Liver (tissue), 3 donors: Measurements from ENCODE around the gene HNMT.

Experiments used
- EGR1 ChIP-seq, 2 donors: IDR thresholded peaks; 2 replicates each; pipeline ENCODE4 v1.6.1; 2016 to 2018; ENCODE audit warnings: antibody characterized with exemption in 2 of 2, low read depth in 2 of 2
- GABPA ChIP-seq, 2 donors: IDR thresholded peaks in 1 of 2; conservative IDR thresholded peaks in 1 of 2; 2 replicates each; pipeline ENCODE4 v1.6.1; 2016; ENCODE audit warnings: antibody characterized with exemption in 2 of 2, mild to moderate bottlenecking in 1 of 2, moderate library complexity in 1 of 2
- HNF4G ChIP-seq: IDR thresholded peaks from 2 replicates; pipeline ENCODE4 v1.6.1; 2016; ENCODE audit warnings: antibody characterized with exemption
- JUND ChIP-seq, 2 donors: IDR thresholded peaks; 2 replicates each; pipeline ENCODE4 v1.6.1; 2016; ENCODE audit warnings: antibody characterized with exemption in 2 of 2
- RAD21 ChIP-seq, 2 donors: IDR thresholded peaks; 2 replicates each; pipeline ENCODE4 v1.6.1; 2016; ENCODE audit warnings: antibody characterized with exemption in 2 of 2, mild to moderate bottlenecking in 2 of 2
- TAF1 ChIP-seq: conservative IDR thresholded peaks from 2 replicates; pipeline ENCODE4 v1.6.1; 2016; ENCODE audit warnings: antibody characterized with exemption, mild to moderate bottlenecking
- YY1 ChIP-seq: IDR thresholded peaks from 2 replicates; pipeline ENCODE4 v1.6.1; 2016; ENCODE audit warnings: antibody characterized with exemption, mild to moderate bottlenecking
- TF ChIP-seq, protein P1 (sequence below): fragments of 150-350 bp; IDR thresholded peaks from 2 replicates; pipeline ENCODE4 v1.5.1; 2017; ENCODE audit warnings: improper control_type of control experiment, low read depth, low read length; ENCODE audit not compliant: missing input control
- TF ChIP-seq, protein P2 (sequence below): IDR thresholded peaks from 2 replicates; pipeline ENCODE4 v1.6.1; 2016; ENCODE audit warnings: antibody characterized with exemption
- TF ChIP-seq, protein P3 (sequence below): IDR thresholded peaks from 2 replicates; pipeline ENCODE4 v1.6.1; 2016; ENCODE audit warnings: antibody characterized with exemption
- TF ChIP-seq, protein P4 (sequence below): IDR thresholded peaks from 2 replicates; pipeline ENCODE4 v1.6.1; 2016; ENCODE audit warnings: antibody characterized with exemption
- TF ChIP-seq, protein P5 (sequence below): IDR thresholded peaks from 2 replicates; pipeline ENCODE4 v1.6.1; 2016; ENCODE audit warnings: antibody characterized with exemption, mild to moderate bottlenecking
- donor health status: healthy.
- donor health status: healthy.

DNA sequence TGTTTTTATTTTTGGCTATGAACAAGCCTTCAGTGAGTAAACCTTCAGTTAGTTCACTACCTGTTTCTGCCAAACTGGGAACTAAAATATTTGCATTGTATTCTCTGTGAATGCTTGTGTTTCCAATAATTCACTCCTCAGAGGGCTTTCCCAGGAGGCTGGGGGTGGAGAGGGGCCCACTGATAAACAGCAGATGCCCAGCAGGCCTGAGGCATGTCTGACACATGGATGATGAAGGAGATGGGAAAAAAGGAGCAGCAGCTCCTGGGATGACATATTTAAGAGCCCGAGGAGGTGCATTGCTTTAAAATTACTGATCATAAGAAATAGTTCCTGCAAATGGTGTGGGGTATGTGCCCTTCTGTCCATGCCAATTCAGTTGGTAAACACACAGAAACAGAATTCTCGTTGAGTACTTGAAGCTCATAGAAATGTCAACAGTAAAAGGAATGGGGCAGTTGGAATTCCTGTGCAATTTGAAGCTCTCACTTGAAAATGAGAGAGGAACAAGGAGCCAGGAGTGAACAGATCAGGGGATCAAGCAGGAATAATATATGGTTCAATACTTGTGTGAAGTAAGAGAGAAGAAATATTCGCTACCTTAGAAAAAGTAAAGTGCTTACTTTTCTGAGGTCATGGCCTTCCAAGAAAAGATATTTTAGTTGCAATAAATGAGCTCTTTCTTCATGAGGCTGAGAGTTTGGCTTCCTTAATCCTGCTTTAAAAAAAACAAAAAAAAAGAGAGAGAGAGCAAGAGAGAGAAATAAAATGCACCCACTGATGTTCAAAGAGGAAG is 22.0 kb upstream of the HNMT start:
- TF ChIP-seq, protein P1, sequence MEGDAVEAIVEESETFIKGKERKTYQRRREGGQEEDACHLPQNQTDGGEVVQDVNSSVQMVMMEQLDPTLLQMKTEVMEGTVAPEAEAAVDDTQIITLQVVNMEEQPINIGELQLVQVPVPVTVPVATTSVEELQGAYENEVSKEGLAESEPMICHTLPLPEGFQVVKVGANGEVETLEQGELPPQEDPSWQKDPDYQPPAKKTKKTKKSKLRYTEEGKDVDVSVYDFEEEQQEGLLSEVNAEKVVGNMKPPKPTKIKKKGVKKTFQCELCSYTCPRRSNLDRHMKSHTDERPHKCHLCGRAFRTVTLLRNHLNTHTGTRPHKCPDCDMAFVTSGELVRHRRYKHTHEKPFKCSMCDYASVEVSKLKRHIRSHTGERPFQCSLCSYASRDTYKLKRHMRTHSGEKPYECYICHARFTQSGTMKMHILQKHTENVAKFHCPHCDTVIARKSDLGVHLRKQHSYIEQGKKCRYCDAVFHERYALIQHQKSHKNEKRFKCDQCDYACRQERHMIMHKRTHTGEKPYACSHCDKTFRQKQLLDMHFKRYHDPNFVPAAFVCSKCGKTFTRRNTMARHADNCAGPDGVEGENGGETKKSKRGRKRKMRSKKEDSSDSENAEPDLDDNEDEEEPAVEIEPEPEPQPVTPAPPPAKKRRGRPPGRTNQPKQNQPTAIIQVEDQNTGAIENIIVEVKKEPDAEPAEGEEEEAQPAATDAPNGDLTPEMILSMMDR: no peak
- TF ChIP-seq RAD21 (IDR thresholded peaks at IDR 0.05) (no peak), HNF4G (no peak), TAF1 (peak; percentile 7), EGR1 (IDR thresholded peaks at IDR 0.05; ENCODE audit: low read depth in 2 of 2) (no peak), GABPA (IDR thresholded peaks at IDR 0.05 in 1 of 2, conservative IDR thresholded peaks at IDR 0.05 in 1 of 2) (no peak), JUND (IDR thresholded peaks at IDR 0.05) (no peak), YY1 (no peak)
- TF ChIP-seq, protein P2, sequence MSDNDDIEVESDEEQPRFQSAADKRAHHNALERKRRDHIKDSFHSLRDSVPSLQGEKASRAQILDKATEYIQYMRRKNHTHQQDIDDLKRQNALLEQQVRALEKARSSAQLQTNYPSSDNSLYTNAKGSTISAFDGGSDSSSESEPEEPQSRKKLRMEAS: no peak
- TF ChIP-seq, protein P3, sequence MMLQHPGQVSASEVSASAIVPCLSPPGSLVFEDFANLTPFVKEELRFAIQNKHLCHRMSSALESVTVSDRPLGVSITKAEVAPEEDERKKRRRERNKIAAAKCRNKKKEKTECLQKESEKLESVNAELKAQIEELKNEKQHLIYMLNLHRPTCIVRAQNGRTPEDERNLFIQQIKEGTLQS: no peak
- TF ChIP-seq, protein P4, sequence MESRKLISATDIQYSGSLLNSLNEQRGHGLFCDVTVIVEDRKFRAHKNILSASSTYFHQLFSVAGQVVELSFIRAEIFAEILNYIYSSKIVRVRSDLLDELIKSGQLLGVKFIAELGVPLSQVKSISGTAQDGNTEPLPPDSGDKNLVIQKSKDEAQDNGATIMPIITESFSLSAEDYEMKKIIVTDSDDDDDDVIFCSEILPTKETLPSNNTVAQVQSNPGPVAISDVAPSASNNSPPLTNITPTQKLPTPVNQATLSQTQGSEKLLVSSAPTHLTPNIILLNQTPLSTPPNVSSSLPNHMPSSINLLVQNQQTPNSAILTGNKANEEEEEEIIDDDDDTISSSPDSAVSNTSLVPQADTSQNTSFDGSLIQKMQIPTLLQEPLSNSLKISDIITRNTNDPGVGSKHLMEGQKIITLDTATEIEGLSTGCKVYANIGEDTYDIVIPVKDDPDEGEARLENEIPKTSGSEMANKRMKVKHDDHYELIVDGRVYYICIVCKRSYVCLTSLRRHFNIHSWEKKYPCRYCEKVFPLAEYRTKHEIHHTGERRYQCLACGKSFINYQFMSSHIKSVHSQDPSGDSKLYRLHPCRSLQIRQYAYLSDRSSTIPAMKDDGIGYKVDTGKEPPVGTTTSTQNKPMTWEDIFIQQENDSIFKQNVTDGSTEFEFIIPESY: no peak
- TF ChIP-seq, protein P5, sequence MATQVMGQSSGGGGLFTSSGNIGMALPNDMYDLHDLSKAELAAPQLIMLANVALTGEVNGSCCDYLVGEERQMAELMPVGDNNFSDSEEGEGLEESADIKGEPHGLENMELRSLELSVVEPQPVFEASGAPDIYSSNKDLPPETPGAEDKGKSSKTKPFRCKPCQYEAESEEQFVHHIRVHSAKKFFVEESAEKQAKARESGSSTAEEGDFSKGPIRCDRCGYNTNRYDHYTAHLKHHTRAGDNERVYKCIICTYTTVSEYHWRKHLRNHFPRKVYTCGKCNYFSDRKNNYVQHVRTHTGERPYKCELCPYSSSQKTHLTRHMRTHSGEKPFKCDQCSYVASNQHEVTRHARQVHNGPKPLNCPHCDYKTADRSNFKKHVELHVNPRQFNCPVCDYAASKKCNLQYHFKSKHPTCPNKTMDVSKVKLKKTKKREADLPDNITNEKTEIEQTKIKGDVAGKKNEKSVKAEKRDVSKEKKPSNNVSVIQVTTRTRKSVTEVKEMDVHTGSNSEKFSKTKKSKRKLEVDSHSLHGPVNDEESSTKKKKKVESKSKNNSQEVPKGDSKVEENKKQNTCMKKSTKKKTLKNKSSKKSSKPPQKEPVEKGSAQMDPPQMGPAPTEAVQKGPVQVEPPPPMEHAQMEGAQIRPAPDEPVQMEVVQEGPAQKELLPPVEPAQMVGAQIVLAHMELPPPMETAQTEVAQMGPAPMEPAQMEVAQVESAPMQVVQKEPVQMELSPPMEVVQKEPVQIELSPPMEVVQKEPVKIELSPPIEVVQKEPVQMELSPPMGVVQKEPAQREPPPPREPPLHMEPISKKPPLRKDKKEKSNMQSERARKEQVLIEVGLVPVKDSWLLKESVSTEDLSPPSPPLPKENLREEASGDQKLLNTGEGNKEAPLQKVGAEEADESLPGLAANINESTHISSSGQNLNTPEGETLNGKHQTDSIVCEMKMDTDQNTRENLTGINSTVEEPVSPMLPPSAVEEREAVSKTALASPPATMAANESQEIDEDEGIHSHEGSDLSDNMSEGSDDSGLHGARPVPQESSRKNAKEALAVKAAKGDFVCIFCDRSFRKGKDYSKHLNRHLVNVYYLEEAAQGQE: no peak
